ENCODE data around the gene ADRA1B.

The ADRA1B gene

DNA sequence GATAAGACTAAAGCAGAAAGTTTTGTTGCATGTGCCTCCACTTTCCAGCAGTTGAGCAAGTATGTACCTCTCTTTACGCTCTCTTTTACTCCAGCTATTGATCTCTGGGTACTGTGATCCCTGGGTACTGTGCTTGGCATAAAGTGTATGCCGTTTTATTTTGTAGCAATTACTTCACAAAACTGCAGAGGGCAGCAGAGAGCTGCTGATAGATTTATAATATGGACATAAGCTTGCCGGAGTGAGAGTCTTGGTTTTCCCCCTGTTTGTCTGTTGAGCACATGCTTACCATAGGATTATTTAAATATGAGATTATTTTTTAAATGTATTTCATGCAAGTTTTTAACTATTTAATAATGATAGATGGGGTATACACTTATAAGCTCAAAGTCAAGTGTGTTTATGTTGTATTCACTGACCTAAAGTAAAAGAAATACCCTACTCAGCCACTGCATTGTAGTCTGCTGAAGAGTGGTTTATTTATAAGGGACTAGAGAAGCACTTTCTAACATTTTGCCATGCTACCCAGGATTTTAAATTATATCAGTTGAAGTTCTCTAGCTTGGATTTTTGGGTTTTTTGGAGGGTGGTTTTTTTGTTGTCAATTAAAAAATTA lies 105.7 kb downstream of the ADRA1B start:
- peak; percentile 82 for DNase-seq

All from NCI-H82 (cell line).